ENCODE data around the gene AMPD1. TPM values are rescaled to one million over a fixed set of nuclear protein-coding genes. Genes with fewer than 3 reads are reported as not detected.

The AMPD1 gene
- total and polyA plus RNA-seq, 10 of the 15 experiments (the other 5 are each of a cell fraction or from before 2014, with no cell fraction given): 0.12 to 0.30 (median 0.14) TPM; not detected in 7

DNA sequence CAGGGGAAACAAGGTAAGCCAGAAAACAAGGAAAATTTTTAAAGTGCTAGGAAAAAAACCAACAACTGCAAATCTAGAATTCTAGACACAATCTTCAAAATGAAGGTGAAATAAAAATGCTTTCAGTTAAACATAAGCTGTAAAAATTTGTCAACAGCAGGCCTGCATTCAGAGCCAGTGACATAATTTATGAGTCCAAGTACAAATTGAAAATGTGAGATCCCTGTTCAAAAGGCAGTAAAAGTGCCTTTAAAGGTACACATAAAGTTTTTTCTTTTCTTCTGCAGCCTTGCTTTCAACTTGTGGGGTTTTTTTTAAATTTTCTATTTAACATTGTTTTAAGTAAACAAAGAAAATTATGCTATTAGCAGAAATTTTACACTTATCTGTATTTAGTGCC lies 62.9 kb downstream of the AMPD1 start (continued):
- TF ChIP-seq, protein P1, sequence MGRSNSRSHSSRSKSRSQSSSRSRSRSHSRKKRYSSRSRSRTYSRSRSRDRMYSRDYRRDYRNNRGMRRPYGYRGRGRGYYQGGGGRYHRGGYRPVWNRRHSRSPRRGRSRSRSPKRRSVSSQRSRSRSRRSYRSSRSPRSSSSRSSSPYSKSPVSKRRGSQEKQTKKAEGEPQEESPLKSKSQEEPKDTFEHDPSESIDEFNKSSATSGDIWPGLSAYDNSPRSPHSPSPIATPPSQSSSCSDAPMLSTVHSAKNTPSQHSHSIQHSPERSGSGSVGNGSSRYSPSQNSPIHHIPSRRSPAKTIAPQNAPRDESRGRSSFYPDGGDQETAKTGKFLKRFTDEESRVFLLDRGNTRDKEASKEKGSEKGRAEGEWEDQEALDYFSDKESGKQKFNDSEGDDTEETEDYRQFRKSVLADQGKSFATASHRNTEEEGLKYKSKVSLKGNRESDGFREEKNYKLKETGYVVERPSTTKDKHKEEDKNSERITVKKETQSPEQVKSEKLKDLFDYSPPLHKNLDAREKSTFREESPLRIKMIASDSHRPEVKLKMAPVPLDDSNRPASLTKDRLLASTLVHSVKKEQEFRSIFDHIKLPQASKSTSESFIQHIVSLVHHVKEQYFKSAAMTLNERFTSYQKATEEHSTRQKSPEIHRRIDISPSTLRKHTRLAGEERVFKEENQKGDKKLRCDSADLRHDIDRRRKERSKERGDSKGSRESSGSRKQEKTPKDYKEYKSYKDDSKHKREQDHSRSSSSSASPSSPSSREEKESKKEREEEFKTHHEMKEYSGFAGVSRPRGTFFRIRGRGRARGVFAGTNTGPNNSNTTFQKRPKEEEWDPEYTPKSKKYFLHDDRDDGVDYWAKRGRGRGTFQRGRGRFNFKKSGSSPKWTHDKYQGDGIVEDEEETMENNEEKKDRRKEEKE (IDR thresholded peaks at IDR 0.05): no peak
- no peak for TF ChIP-seq JUNB (IDR thresholded peaks at IDR 0.05)

DNA sequence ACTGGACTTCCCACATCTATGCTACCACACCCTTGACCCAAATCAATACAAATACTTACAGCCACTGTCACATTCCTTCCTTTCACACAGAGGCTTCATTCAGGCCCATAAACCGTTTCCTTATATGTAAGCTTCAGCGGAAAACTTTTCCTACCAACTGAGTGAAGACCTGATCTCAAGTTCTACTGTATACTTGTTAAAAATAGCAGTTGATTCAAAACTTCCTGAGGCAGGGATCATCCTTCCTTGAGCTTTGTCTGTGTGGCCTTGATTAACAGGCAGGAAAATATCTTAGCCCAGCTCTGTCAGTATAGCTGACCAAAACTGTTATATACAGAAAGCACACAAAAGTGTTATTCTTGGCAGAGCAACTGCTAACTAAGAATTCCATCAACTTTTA lies 68.2 kb downstream of the AMPD1 start:
- Histone ChIP-seq H2AFZ (ENCODE audit: control insufficient read depth, low read depth, low read length) (no peak overlapping the region), H3K79me2 (ENCODE audit: control insufficient read depth, insufficient read depth, low read length) (no peaks in the 10 kb centered on the region), H4K20me1 (ENCODE audit: control insufficient read depth, insufficient read depth) (no peaks in the 10 kb centered on the region), H3K9me3 (replicated peaks; ENCODE audit: control insufficient read depth, insufficient read depth, low read length) (no peaks in the 10 kb centered on the region), H3K4me2 (ENCODE audit: control insufficient read depth, insufficient read depth) (no peak overlapping the region), H3K27ac (ENCODE audit: control insufficient read depth, insufficient read depth) (no peak overlapping the region), H3K9ac (ENCODE audit: control insufficient read depth, insufficient read depth, low read length) (no peak overlapping the region), H3K4me1 (ENCODE audit: control insufficient read depth, insufficient read depth, low read length) (no peaks in the 10 kb centered on the region), H3K36me3 (ENCODE audit: control insufficient read depth in 2 of 2, insufficient read depth in 2 of 2, low read length in 1 of 2) (no peaks in the 10 kb centered on the region), H3K27me3 (replicated peaks in 1 of 2; ENCODE audit: control insufficient read depth in 2 of 2, insufficient read depth in 2 of 2, low read length in 1 of 2) (no peaks in the 10 kb centered on the region; a peak in 1 of 4 replicates), H3K4me3 (no peak overlapping the region)
- in situ Hi-C loops (cut with MboI): no loop called here
- ChIA-PET RAD21 (ENCODE audit: unreplicated experiment) (no interaction called here), CTCF (no interaction called here), POLR2A (interaction anchor here (0.7 kb wide), 1 partner anchor 230 kb away, joined by 5 read pairs; no protein-coding TSS in a partner anchor), SMC1A (ENCODE audit: uncharacterized antibody, unreplicated experiment) (interaction anchor here (1.0 kb wide), 1 partner anchor 344 kb away, joined by 3 read pairs; no protein-coding TSS in a partner anchor)
- no peak for DNase-seq (ENCODE audit: low read depth, low spot score)
- 17% methylated on average over 2 of the region's 2 CpGs for WGBS (ENCODE audit: insufficient coverage, insufficient replicate concordance, low lambda C conversion rate, missing lambda C conversion rate)
- no peak for TF ChIP-seq PBX3 (IDR thresholded peaks at IDR 0.05; ENCODE audit: insufficient replicate concordance, low read depth, low read length)
- TF ChIP-seq EZH2 (IDR thresholded peaks at IDR 0.05; ENCODE audit: borderline replicate concordance, control insufficient read depth, low read depth, low read length): no peak
- TF ChIP-seq SMAD5 (IDR thresholded peaks at IDR 0.05; ENCODE audit: low read depth): no peak
- ATAC-seq: no peak
- no peak for FAIRE-seq
- intact Hi-C loops (cut with micrococcal nuclease; ENCODE audit: unreplicated experiment): no loop called here
- no TSS peak for BruUV-seq (replicated peaks)

All from GM12878 (cell line).